HCT116 (cell line): ENCODE data around the gene FRMD3.

Source experiments
- CEBPB ChIP-seq: IDR thresholded peaks from 2 replicates; pipeline ENCODE4 v1.6.1; 2012; ENCODE audit warnings: low read depth
- ELF1 ChIP-seq: IDR thresholded peaks from 2 replicates; pipeline ENCODE4 v1.6.1; 2012; ENCODE audit warnings: low read depth, borderline replicate concordance
- EZH2 ChIP-seq: fragments of 200-600 bp; sonication (generic); IDR thresholded peaks from 2 replicates; pipeline ENCODE4 v1.6.1; 2017; ENCODE audit warnings: antibody characterized with exemption, mixed run types
- POLR2A ChIP-seq: IDR thresholded peaks from 2 replicates; pipeline ENCODE4 v1.7.0; 2011; ENCODE audit warnings: borderline replicate concordance; ENCODE audit not compliant: insufficient read depth, insufficient read length; ENCODE audit errors: extremely low read depth
- SIN3A ChIP-seq: IDR thresholded peaks from 2 replicates; pipeline ENCODE4 v1.6.1; 2012; ENCODE audit warnings: low read depth
- SRF ChIP-seq: IDR thresholded peaks from 2 replicates; pipeline ENCODE4 v1.6.1; 2012; ENCODE audit warnings: low read depth
- TCF7L2 ChIP-seq: IDR thresholded peaks from 2 replicates; pipeline ENCODE4 v1.7.0; 2011; ENCODE audit warnings: borderline replicate concordance, inconsistent platforms; ENCODE audit not compliant: insufficient read depth, insufficient read length; ENCODE audit errors: extremely low read depth
- ZFX ChIP-seq: fragments of 450-650 bp; IDR thresholded peaks from 2 replicates; pipeline ENCODE4 v1.6.1; 2017
- ZNF274 ChIP-seq: fragments of 200-500 bp; sonication (Bioruptor generic); IDR thresholded peaks from 2 replicates; pipeline ENCODE4 v1.6.1; 2014; ENCODE audit warnings: mild to moderate bottlenecking, low read depth, low read length, inconsistent platforms
- TF ChIP-seq, protein P1 (sequence below): IDR thresholded peaks from 2 replicates; pipeline ENCODE4 v1.6.1; 2012
- TF ChIP-seq, protein P2 (sequence below), 3 experiments: fragments of 200-600 bp in 1 of 3; sonication (generic) in 1 of 3; IDR thresholded peaks in 2 of 3; conservative IDR thresholded peaks in 1 of 3; 2 replicates each; pipeline ENCODE4 v1.5.1; 2012 to 2017; ENCODE audit warnings: low read depth in 2 of 3, low read length in 2 of 3, antibody characterized with exemption in 1 of 3, borderline replicate concordance in 1 of 3, control low read depth in 1 of 3, mild to moderate bottlenecking in 1 of 3, mixed read lengths in 1 of 3, mixed run types in 1 of 3, moderate library complexity in 1 of 3; ENCODE audit not compliant: insufficient read depth in 1 of 3
- TF ChIP-seq, protein P3 (sequence below): IDR thresholded peaks from 2 replicates; pipeline ENCODE4 v1.6.1; 2012; ENCODE audit warnings: low read depth
- TF ChIP-seq, protein P4 (sequence below): IDR thresholded peaks from 2 replicates; pipeline ENCODE4 v1.6.1; 2012

DNA sequence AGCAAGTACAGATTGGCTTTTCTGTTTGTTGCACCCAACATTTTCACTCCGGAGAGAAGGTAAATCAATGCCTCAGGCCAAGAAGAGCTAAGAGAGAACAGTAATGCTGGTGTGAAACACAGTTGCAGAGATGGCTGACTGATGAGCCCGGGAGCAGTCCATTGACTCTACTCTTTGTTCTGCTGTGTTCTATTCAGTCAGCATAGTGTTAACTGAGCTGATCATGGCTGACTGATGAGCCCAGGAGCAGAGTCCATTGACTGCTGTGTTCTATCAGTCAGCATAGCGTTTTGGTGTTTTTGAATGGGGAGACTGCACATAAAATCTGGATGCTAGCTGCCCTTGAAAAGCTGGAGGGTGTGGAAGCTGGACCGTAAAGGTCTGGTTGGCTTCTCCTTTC is 141.4 kb downstream of the FRMD3 start:
- TF ChIP-seq TCF7L2 (no peak), SIN3A (no peak), ZNF274 (no peak), POLR2A (no peak), CEBPB (no peak), SRF (no peak), ELF1 (no peak), EZH2 (no peak), ZFX (no peak)
- TF ChIP-seq, protein P1, sequence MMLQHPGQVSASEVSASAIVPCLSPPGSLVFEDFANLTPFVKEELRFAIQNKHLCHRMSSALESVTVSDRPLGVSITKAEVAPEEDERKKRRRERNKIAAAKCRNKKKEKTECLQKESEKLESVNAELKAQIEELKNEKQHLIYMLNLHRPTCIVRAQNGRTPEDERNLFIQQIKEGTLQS: no peak
- TF ChIP-seq, protein P2, sequence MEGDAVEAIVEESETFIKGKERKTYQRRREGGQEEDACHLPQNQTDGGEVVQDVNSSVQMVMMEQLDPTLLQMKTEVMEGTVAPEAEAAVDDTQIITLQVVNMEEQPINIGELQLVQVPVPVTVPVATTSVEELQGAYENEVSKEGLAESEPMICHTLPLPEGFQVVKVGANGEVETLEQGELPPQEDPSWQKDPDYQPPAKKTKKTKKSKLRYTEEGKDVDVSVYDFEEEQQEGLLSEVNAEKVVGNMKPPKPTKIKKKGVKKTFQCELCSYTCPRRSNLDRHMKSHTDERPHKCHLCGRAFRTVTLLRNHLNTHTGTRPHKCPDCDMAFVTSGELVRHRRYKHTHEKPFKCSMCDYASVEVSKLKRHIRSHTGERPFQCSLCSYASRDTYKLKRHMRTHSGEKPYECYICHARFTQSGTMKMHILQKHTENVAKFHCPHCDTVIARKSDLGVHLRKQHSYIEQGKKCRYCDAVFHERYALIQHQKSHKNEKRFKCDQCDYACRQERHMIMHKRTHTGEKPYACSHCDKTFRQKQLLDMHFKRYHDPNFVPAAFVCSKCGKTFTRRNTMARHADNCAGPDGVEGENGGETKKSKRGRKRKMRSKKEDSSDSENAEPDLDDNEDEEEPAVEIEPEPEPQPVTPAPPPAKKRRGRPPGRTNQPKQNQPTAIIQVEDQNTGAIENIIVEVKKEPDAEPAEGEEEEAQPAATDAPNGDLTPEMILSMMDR (IDR thresholded peaks at IDR 0.05 in 2 of 3, conservative IDR thresholded peaks at IDR 0.05 in 1 of 3; ENCODE audit: borderline replicate concordance in 1 of 3, insufficient read depth in 1 of 3, low read depth in 2 of 3, low read length in 2 of 3): no peak
- TF ChIP-seq, protein P3, sequence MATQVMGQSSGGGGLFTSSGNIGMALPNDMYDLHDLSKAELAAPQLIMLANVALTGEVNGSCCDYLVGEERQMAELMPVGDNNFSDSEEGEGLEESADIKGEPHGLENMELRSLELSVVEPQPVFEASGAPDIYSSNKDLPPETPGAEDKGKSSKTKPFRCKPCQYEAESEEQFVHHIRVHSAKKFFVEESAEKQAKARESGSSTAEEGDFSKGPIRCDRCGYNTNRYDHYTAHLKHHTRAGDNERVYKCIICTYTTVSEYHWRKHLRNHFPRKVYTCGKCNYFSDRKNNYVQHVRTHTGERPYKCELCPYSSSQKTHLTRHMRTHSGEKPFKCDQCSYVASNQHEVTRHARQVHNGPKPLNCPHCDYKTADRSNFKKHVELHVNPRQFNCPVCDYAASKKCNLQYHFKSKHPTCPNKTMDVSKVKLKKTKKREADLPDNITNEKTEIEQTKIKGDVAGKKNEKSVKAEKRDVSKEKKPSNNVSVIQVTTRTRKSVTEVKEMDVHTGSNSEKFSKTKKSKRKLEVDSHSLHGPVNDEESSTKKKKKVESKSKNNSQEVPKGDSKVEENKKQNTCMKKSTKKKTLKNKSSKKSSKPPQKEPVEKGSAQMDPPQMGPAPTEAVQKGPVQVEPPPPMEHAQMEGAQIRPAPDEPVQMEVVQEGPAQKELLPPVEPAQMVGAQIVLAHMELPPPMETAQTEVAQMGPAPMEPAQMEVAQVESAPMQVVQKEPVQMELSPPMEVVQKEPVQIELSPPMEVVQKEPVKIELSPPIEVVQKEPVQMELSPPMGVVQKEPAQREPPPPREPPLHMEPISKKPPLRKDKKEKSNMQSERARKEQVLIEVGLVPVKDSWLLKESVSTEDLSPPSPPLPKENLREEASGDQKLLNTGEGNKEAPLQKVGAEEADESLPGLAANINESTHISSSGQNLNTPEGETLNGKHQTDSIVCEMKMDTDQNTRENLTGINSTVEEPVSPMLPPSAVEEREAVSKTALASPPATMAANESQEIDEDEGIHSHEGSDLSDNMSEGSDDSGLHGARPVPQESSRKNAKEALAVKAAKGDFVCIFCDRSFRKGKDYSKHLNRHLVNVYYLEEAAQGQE: no peak
- TF ChIP-seq, protein P4, sequence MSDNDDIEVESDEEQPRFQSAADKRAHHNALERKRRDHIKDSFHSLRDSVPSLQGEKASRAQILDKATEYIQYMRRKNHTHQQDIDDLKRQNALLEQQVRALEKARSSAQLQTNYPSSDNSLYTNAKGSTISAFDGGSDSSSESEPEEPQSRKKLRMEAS: no peak
